WTC11 (cell line): ENCODE data around the gene F8.

Experiments
- ESRRA ChIP-seq: sonication (generic); formaldehyde crosslinking; IDR thresholded peaks from 2 replicates; pipeline ENCODE4 v1.8.1; 2022; ENCODE audit warnings: mild to moderate bottlenecking, missing genetic modification reagents, borderline replicate concordance
- FOXP1 ChIP-seq: sonication (generic); formaldehyde crosslinking; IDR thresholded peaks from 2 replicates; pipeline ENCODE4 v1.8.0; 2022; ENCODE audit warnings: missing genetic modification reagents, mild to moderate bottlenecking, moderate library complexity, borderline replicate concordance
- JUN ChIP-seq: sonication (generic); formaldehyde crosslinking; IDR thresholded peaks from 2 replicates; pipeline ENCODE4 v1.8.0; 2023; ENCODE audit warnings: mild to moderate bottlenecking, missing genetic modification reagents
- TEAD4 ChIP-seq: sonication (generic); formaldehyde crosslinking; IDR thresholded peaks from 2 replicates; pipeline ENCODE4 v1.8.0; 2022; ENCODE audit warnings: mild to moderate bottlenecking, missing genetic modification reagents
- TF ChIP-seq, protein P1 (sequence below): sonication (generic); formaldehyde crosslinking; IDR thresholded peaks from 2 replicates; pipeline ENCODE4 v1.8.1; 2023; ENCODE audit warnings: mild to moderate bottlenecking, missing genetic modification reagents, moderate library complexity
- TF ChIP-seq, protein P2 (sequence below): fragments of 200-600 bp; IDR thresholded peaks from 2 replicates; pipeline ENCODE4 v1.8.0; 2022; ENCODE audit warnings: antibody characterized with exemption
- TF ChIP-seq, protein P3 (sequence below): fragments of 250-450 bp; sonication (Bioruptor Pico); conservative IDR thresholded peaks from 2 replicates; pipeline ENCODE4 v1.9.0; 2021; ENCODE audit warnings: mild to moderate bottlenecking
- TF ChIP-seq, protein P4 (sequence below): sonication (generic); formaldehyde crosslinking; IDR thresholded peaks from 2 replicates; pipeline ENCODE4 v1.8.0; 2022; ENCODE audit warnings: mild to moderate bottlenecking, missing genetic modification reagents

DNA sequence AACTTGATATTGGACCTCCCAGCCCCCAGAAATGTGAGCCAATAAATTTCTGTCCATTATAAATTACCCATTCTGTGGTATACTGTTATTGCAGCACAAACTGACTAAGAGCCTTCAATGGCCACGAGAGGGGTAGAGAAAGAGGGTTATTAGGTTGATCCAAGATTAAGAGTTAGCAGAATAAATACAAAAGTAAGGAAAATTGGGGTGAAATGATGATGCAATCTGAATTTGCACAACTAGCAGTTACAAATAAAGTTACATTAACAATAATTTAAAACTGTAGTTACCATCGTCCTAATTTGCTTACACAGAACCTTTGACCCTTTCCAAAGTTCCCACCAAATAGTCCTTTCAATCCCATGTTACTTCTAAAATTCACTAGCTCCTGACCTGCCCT, 54.2 kb downstream of the F8 start:
- TF ChIP-seq, protein P1, sequence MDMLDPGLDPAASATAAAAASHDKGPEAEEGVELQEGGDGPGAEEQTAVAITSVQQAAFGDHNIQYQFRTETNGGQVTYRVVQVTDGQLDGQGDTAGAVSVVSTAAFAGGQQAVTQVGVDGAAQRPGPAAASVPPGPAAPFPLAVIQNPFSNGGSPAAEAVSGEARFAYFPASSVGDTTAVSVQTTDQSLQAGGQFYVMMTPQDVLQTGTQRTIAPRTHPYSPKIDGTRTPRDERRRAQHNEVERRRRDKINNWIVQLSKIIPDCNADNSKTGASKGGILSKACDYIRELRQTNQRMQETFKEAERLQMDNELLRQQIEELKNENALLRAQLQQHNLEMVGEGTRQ (CRISPR knock-in tag): no peak
- TF ChIP-seq, protein P2, sequence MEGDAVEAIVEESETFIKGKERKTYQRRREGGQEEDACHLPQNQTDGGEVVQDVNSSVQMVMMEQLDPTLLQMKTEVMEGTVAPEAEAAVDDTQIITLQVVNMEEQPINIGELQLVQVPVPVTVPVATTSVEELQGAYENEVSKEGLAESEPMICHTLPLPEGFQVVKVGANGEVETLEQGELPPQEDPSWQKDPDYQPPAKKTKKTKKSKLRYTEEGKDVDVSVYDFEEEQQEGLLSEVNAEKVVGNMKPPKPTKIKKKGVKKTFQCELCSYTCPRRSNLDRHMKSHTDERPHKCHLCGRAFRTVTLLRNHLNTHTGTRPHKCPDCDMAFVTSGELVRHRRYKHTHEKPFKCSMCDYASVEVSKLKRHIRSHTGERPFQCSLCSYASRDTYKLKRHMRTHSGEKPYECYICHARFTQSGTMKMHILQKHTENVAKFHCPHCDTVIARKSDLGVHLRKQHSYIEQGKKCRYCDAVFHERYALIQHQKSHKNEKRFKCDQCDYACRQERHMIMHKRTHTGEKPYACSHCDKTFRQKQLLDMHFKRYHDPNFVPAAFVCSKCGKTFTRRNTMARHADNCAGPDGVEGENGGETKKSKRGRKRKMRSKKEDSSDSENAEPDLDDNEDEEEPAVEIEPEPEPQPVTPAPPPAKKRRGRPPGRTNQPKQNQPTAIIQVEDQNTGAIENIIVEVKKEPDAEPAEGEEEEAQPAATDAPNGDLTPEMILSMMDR: no peak
- TF ChIP-seq, protein P3, sequence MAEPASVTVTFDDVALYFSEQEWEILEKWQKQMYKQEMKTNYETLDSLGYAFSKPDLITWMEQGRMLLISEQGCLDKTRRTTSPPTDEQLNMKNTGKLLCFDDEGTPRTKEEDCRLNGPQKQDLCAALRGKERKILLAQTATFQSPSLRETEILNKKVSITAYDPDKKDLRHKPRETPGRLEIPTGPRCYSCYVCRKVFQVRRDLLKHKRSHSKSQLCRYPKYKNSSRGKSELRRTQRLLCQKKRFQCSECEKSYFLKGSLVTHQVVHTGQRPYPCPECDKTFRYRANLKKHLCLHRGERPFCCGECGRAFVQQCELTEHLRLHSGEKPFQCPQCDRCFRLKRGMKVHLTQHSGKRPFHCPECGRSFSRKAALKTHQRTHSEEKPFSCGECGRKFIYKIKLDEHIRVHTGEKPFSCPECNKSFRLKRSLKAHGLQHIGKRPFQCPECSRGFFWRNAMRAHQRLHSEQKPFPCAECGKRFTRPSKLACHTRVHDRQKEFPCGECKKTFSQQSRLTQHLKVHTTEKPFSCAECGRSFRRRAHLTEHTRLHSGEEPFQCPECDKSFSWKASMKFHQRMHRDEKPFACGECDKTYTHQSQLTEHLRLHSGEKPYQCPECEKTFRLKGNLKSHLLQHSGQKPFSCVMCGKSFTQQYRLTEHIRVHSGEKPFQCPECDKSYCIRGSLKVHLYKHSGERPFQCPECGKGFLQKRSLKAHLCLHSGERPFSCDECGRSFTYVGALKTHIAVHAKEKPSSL (CRISPR knock-in tag): no peak
- TF ChIP-seq JUN (no peak), ESRRA (CRISPR knock-in tag) (no peak), FOXP1 (no peak), TEAD4 (CRISPR knock-in tag) (no peak)
- TF ChIP-seq, protein P4, sequence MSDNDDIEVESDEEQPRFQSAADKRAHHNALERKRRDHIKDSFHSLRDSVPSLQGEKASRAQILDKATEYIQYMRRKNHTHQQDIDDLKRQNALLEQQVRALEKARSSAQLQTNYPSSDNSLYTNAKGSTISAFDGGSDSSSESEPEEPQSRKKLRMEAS (CRISPR knock-in tag): no peak
